Measurements from ENCODE around the gene CROCC. TPM values are rescaled to one million over a fixed set of nuclear protein-coding genes. Genes with fewer than 3 reads are reported as not detected.

CROCC gene
- total RNA-seq, 4 donors from 2014 or later = 19.5 to 63.8 (median 23.3) TPM

DNA sequence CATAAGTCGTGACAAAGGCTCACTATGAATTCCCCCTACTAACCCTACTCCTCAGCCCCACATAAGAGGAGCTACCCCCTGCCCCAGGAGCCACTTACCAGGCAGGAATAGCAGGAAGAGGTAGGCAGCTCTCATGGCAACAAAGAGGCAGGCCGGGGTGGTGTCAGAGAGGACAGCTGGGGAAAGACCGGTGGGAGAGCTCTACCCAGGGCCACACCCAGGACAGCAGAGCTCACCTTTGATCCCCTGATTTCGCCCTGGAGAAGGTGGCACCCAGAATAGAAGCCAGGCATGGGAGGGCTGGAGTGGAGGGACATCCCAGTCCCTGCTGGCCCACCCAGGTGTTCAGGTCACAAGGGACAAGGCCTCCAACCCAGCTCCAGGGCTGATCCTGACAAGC, 56.4 kb downstream of the CROCC start:
- intact Hi-C loops (cut with DNase I; ENCODE audit: low total_unique reads) = no loop called here
- no peak overlapping the region for H3K4me3 ChIP-seq (ENCODE audit: low read depth, poor library complexity, severe bottlenecking)
- DNase-seq (ENCODE audit: low spot score in 2 of 2) = no peak
- 85 to 87% methylated on average over 4 of the region's 4 CpGs for WGBS, 2 donors
- no peak for TF ChIP-seq POLR2A (IDR thresholded peaks at IDR 0.05)
- TF ChIP-seq CTCF (IDR thresholded peaks at IDR 0.05) = no peak

- TF ChIP-seq POLR2A (IDR thresholded peaks at IDR 0.05) = no peak
- TF ChIP-seq CTCF (IDR thresholded peaks at IDR 0.05) = no peak
- peak; percentile 62 to 94 for DNase-seq (ENCODE audit: low spot score in 2 of 2)
- H3K4me3 ChIP-seq (ENCODE audit: low read depth, poor library complexity, severe bottlenecking) = no peak overlapping the region
- intact Hi-C loops (cut with DNase I; ENCODE audit: low total_unique reads) = no loop called here
- 28 to 35% methylated on average over 12 to 16 of the region's 20 CpGs for WGBS, 2 donors
Measured at GRCh38 chr1:16978567-16979474, 57.1 kb downstream of the CROCC start.

- WGBS, 2 donors = 18 to 29% methylated on average over 30 to 42 of the region's 44 CpGs
- TF ChIP-seq POLR2A (IDR thresholded peaks at IDR 0.05) (no peak), CTCF (IDR thresholded peaks at IDR 0.05) (no peak)
- intact Hi-C loops (cut with DNase I; ENCODE audit: low total_unique reads) = no loop called here
- DNase-seq (ENCODE audit: low spot score in 2 of 2) = no peak
- peak overlapping the region; percentile 26 for H3K4me3 ChIP-seq (ENCODE audit: low read depth, poor library complexity, severe bottlenecking)
Measured at GRCh38 chr1:16979475-16980327, 58.0 kb downstream of the CROCC start.

GRCh38 chr1:16980473-16981268, 58.9 kb downstream of the CROCC start, which contains the start of gene MFAP2:
MFAP2 (minus strand) TSS chr1:16980620; CDS start chr1:16978273, 2,347 bp downstream.
- peak within 1 kb of the TSS; percentile 39 for H3K4me3 ChIP-seq (ENCODE audit: low read depth, poor library complexity, severe bottlenecking)
- TF ChIP-seq CTCF (IDR thresholded peaks at IDR 0.05) = no peak
- TF ChIP-seq POLR2A (IDR thresholded peaks at IDR 0.05) = no peak
- WGBS, 2 donors = 4 to 21% methylated on average over 14 to 49 of the region's 53 CpGs
- intact Hi-C loops (cut with DNase I; ENCODE audit: low total_unique reads) = no loop called here
- no peak for DNase-seq (ENCODE audit: low spot score in 2 of 2)

- no peak overlapping the region for H3K4me3 ChIP-seq (ENCODE audit: low read depth, poor library complexity, severe bottlenecking)
- TF ChIP-seq POLR2A (IDR thresholded peaks at IDR 0.05) (no peak), CTCF (IDR thresholded peaks at IDR 0.05) (no peak)
- no peak for DNase-seq (ENCODE audit: low spot score in 2 of 2)
- WGBS, 2 donors = 79 to 84% methylated on average over 10 of the region's 10 CpGs
- intact Hi-C loops (cut with DNase I; ENCODE audit: low total_unique reads) = no loop called here
Measured at GRCh38 chr1:16981269-16981849, 59.6 kb downstream of the CROCC start.

Measured in lower leg skin (tissue), 4 donors.